Measurements from ENCODE around the gene SNORC.

The SNORC gene

DNA sequence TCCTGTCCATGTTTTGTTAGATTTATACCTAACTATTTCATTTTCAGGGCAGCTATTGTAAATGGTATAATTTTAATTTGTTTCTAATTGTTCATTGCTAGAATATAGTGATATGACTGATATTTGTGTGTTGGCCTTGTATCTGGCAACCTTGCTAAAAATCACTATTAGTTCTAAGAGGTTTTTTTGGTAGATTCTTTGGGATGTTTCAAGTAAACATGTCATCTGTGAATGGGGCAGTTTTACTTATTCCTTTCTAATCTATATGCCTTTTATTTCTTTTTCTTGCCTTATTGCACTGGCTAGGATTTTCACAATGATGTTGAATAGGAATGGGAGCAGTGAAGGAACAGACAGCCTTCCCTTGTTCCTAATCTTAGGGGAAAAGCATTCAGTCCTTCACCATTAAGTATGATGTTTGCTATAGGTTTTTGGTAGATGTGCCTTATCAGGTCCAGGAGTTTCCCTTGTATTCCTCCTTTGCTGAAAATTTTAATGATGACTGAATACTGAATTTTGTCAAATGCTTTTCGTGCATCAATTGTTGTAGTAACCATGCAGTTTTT is 41.7 kb downstream of the SNORC start:
- TF ChIP-seq, protein P1, sequence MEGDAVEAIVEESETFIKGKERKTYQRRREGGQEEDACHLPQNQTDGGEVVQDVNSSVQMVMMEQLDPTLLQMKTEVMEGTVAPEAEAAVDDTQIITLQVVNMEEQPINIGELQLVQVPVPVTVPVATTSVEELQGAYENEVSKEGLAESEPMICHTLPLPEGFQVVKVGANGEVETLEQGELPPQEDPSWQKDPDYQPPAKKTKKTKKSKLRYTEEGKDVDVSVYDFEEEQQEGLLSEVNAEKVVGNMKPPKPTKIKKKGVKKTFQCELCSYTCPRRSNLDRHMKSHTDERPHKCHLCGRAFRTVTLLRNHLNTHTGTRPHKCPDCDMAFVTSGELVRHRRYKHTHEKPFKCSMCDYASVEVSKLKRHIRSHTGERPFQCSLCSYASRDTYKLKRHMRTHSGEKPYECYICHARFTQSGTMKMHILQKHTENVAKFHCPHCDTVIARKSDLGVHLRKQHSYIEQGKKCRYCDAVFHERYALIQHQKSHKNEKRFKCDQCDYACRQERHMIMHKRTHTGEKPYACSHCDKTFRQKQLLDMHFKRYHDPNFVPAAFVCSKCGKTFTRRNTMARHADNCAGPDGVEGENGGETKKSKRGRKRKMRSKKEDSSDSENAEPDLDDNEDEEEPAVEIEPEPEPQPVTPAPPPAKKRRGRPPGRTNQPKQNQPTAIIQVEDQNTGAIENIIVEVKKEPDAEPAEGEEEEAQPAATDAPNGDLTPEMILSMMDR (conservative IDR thresholded peaks at IDR 0.05; ENCODE audit: low read depth, low read length) = no peak
- no peak overlapping the region for H3K4me3 ChIP-seq (ENCODE audit: low read depth, low read length)
- DNase-seq (ENCODE audit: low read depth) = no peak

DNA sequence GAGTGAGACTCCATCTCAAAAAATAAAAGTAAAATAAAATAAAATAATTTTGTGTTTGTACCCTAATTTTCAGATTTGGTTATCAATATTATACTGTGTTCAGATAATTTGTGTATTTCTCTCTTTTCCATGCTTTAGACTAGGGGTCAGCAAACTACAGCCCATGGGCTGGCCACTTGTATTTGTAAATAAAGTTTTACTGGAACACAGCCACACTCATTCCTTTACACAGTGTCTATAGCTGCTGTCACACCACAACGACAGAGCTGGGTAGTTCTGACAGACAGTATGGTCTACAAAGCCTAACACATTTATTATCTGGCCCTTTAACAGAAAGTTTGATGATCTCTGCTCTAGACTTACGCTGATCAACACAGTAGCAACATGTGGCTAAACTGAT is 43.8 kb downstream of the SNORC start:
- TF ChIP-seq, protein P1 (conservative IDR thresholded peaks at IDR 0.05; ENCODE audit: low read depth, low read length) = no peak
- no peak overlapping the region for H3K4me3 ChIP-seq (ENCODE audit: low read depth, low read length)
- DNase-seq (ENCODE audit: low read depth) = no peak

- TF ChIP-seq, protein P1 (conservative IDR thresholded peaks at IDR 0.05; ENCODE audit: low read depth, low read length) = no peak
- H3K4me3 ChIP-seq (ENCODE audit: low read depth, low read length) = no peak overlapping the region
- DNase-seq (ENCODE audit: low read depth) = no peak
These were observed 49.1 kb downstream of the SNORC start for GRCh38 chr2:232919141-232919540.

GRCh38 chr2:232920055-232920454 is 50.0 kb downstream of the SNORC start:
- no peak overlapping the region for H3K4me3 ChIP-seq (ENCODE audit: low read depth, low read length)
- TF ChIP-seq, protein P1 (conservative IDR thresholded peaks at IDR 0.05; ENCODE audit: low read depth, low read length) = no peak
- no peak for DNase-seq (ENCODE audit: low read depth)

DNA sequence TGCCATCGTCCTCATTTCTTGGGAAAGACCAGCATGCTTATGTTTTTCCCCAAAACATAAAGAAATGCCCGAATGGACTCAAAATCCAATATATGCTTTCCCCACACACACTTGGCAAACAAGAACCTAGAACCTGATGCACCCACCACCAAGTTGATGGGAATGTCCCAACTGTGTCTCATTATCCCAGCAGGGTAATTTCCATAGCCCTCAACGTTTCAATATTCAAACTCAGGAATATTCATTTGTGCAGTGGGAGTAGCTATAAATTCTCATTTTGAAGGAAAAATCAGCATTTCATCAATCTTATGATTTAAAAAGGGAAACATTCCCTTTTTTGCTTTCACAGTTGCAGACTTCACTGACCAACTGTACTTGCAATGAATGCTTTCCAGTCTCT is 50.7 kb downstream of the SNORC start:
- no peak overlapping the region for H3K4me3 ChIP-seq (ENCODE audit: low read depth, low read length)
- no peak for DNase-seq (ENCODE audit: low read depth)
- TF ChIP-seq, protein P1 (conservative IDR thresholded peaks at IDR 0.05; ENCODE audit: low read depth, low read length) = no peak

- TF ChIP-seq, protein P1 (conservative IDR thresholded peaks at IDR 0.05; ENCODE audit: low read depth, low read length) = no peak
- DNase-seq (ENCODE audit: low read depth) = no peak
- H3K4me3 ChIP-seq (ENCODE audit: low read depth, low read length) = no peak overlapping the region
These were observed 54.4 kb downstream of the SNORC start for GRCh38 chr2:232924433-232924832.

DNA sequence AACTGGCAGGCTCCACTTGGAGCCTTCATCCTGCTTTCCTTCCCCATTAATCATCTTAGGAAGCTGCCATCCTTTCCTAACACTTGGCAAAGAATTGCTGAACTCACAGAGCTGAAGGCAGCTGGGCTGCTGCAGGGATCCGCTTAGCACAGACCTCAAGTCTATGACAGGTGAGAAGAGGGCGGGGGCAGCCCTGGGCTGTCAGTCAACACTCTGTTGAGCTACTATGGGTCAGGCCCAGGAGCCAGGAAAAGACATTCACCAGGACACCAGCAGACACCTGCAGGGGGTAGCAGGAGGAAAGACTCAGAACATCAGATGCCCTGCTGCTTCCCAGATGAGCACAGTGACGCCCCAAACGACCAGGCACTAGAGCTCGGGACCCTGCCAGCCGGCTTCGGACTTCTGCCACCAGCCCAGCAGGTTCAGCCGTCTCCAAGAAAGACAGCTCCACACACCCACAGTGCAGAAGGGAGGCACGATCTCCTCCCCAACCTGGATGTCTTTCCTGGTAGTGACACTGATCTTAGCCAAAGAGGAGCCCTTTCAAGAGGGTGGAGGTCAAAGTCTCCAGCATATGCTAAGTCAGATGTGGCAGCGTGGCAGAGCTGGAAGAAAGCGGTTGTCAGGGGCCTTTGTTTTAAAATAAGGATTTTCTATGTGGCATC is 55.2 kb downstream of the SNORC start:
- TF ChIP-seq, protein P1 (conservative IDR thresholded peaks at IDR 0.05; ENCODE audit: low read depth, low read length) = no peak
- H3K4me3 ChIP-seq (ENCODE audit: low read depth, low read length) = no peak overlapping the region
- no peak for DNase-seq (ENCODE audit: low read depth)

All from choroid plexus epithelial cell (primary cell).